ENCODE results near the gene MAN1A1. TPM values are rescaled to one million over a fixed set of nuclear protein-coding genes. Genes with fewer than 3 reads are reported as not detected.

MAN1A1 gene
- total and polyA plus RNA-seq, 2 of the 8 experiments (the other 6 are each of a cell fraction or from before 2014, with no cell fraction given): 1.8 to 5.4 TPM

- WGBS, 2 experiments (ENCODE audit: extremely low coverage in 1 of 2, insufficient coverage in 1 of 2, insufficient read length in 1 of 2, insufficient replicate concordance in 2 of 2, low coverage in 1 of 2, low lambda C conversion rate in 2 of 2, missing lambda C conversion rate in 1 of 2): 91% methylated on average over 2 of the region's 2 CpGs; no CpG with 5 or more reads in 1 of the 2 experiments
- H3K79me2 ChIP-seq (ENCODE audit: control insufficient read depth in 1 of 2, insufficient read depth in 2 of 2, low read length in 2 of 2): no peaks in the 10 kb centered on the region
- no peak overlapping the region for H2AFZ ChIP-seq (ENCODE audit: low read length)
- ChIA-PET POLR2A (ENCODE audit: partially characterized antibody) (no interaction called here), CTCF (ENCODE audit: partially characterized antibody) (interaction anchor here (1.1 to 1.5 kb wide), 4 partner anchors 11 to 19 kb away, joined by 3 to 5 read pairs (median 4); no protein-coding TSS in a partner anchor)
- DNase-seq (ENCODE audit: low read depth in 1 of 2, low spot score in 2 of 2): no peak
- no peak overlapping the region for H4K5ac ChIP-seq (ENCODE audit: insufficient read length, low read depth, low read length)
- FAIRE-seq: no peak
- peaks cover 2% of the 10 kb centered on the region; the same call in 1 of the 2 replicates for H3K23me2 ChIP-seq (ENCODE audit: low read depth, low read length)
- H3K27me3 ChIP-seq (replicated peaks in 1 of 4; ENCODE audit: control insufficient read depth in 3 of 4, extremely low read depth in 1 of 4, insufficient read depth in 3 of 4, low read length in 3 of 4): no peaks in the 10 kb centered on the region
- no peak overlapping the region for H3K27ac ChIP-seq (ENCODE audit: low read depth, low read length)
- H4K20me1 ChIP-seq (replicated peaks in 1 of 2; ENCODE audit: control insufficient read depth in 1 of 2, insufficient read depth in 2 of 2, low read length in 2 of 2): no peaks in the 10 kb centered on the region
- H2BK5ac ChIP-seq (ENCODE audit: low read depth, low read length): no peak overlapping the region
- H3K23ac ChIP-seq (ENCODE audit: insufficient read length): no peak overlapping the region
- no peaks in the 10 kb centered on the region for H3K79me1 ChIP-seq (ENCODE audit: low read depth, low read length)
- H3K4ac ChIP-seq (replicated peaks; ENCODE audit: insufficient read length, low read depth, low read length): no peak overlapping the region
- H2BK12ac ChIP-seq (ENCODE audit: low read depth, low read length): no peak overlapping the region
- no peak overlapping the region for H3K4me2 ChIP-seq (ENCODE audit: insufficient read depth in 1 of 2, low read depth in 2 of 2, low read length in 2 of 2)
- no peak overlapping the region for H4K8ac ChIP-seq (ENCODE audit: extremely low read depth, insufficient read depth, low read length)
- H2BK20ac ChIP-seq (ENCODE audit: low read length): no peak overlapping the region
- no peak overlapping the region for H3K56ac ChIP-seq (replicated peaks; ENCODE audit: insufficient read length, low read depth, low read length)
- H2AK5ac ChIP-seq (ENCODE audit: low read depth, low read length): no peak overlapping the region
- no peaks in the 10 kb centered on the region for H3K9me3 ChIP-seq (ENCODE audit: insufficient read depth in 2 of 2, low read depth in 1 of 2, low read length in 1 of 2)
- no peak overlapping the region for H3K9ac ChIP-seq (replicated peaks in 1 of 4; ENCODE audit: extremely low read depth in 1 of 4, low read depth in 3 of 4, low read length in 3 of 4)
- H2BK120ac ChIP-seq (replicated peaks; ENCODE audit: low read depth, low read length): no peak overlapping the region
- H3K4me1 ChIP-seq (replicated peaks in 1 of 4; ENCODE audit: control insufficient read depth in 3 of 4, insufficient read depth in 4 of 4, low read length in 3 of 4): no peaks in the 10 kb centered on the region; a peak in 1 of 7 replicates
- H3K18ac ChIP-seq (ENCODE audit: extremely low read depth, low read length): no peak overlapping the region
- H3K14ac ChIP-seq (ENCODE audit: insufficient read length): no peak overlapping the region
- H3K4me3 ChIP-seq (ENCODE audit: extremely low read depth in 1 of 4, insufficient read depth in 2 of 4, low read depth in 3 of 4, low read length in 4 of 4): no peak overlapping the region
- no peak overlapping the region for H2BK15ac ChIP-seq (ENCODE audit: low read length)
- H3K36me3 ChIP-seq (ENCODE audit: control insufficient read depth in 2 of 4, insufficient read depth in 4 of 4, low read length in 3 of 4): no peaks in the 10 kb centered on the region
- H4K91ac ChIP-seq (replicated peaks; ENCODE audit: insufficient read length, low read length): no peak overlapping the region
- no peak for TF ChIP-seq RXRA (IDR thresholded peaks at IDR 0.05; ENCODE audit: insufficient read depth, low read depth, low read length)
- no peak for TF ChIP-seq YY1 (IDR thresholded peaks at IDR 0.05; ENCODE audit: low read depth, low read length)
- TF ChIP-seq SIX5 (IDR thresholded peaks at IDR 0.05; ENCODE audit: low read depth, low read length): no peak
- TF ChIP-seq PHF8 (conservative IDR thresholded peaks at IDR 0.05; ENCODE audit: low read depth, low read length): no peak
- TF ChIP-seq POU5F1 (IDR thresholded peaks at IDR 0.05; ENCODE audit: low read depth, low read length): no peak
- no peak for TF ChIP-seq TAF7 (optimal IDR thresholded peaks at IDR 0.05; ENCODE audit: borderline replicate concordance, low read depth, low read length)
- no peak for TF ChIP-seq CBX8 (IDR thresholded peaks at IDR 0.05; ENCODE audit: borderline replicate concordance, low read depth, low read length)
- TF ChIP-seq MAX (IDR thresholded peaks at IDR 0.05): no peak
- no peak for TF ChIP-seq BACH1 (IDR thresholded peaks at IDR 0.05; ENCODE audit: low read length)
- TF ChIP-seq CBX5 (IDR thresholded peaks at IDR 0.05; ENCODE audit: low read depth, low read length): no peak
- no peak for TF ChIP-seq CHD1 (IDR thresholded peaks at IDR 0.05; ENCODE audit: low read depth, low read length)
- TF ChIP-seq CEBPB (IDR thresholded peaks at IDR 0.05; ENCODE audit: low read depth, low read length): no peak
- no peak for TF ChIP-seq JUND (IDR thresholded peaks at IDR 0.05; ENCODE audit: low read length)
Observed at GRCh38 chr6:119327810-119328209, 21.8 kb downstream of the MAN1A1 start.
